IMR-90 (cell line): Measurements from ENCODE around the gene SMIM21. TPM values are rescaled to one million over a fixed set of nuclear protein-coding genes. Genes with fewer than 3 reads are reported as not detected.
A peak's percentile ranks its signal among the peaks of the same experiment; 100 is the strongest.

Experiments
- ATAC-seq: fragments of 200-7000 bp; cut with Tn5 transposase; 2 replicates; pipeline ENCODE4 v1.9.1; 2020; ENCODE audit warnings: low read depth, mild to moderate bottlenecking, moderate library complexity
- BruUV-seq: library from RNA; stranded (reverse); fragments of 400-500 nt; replicated peaks from 2 replicates; lab custom pipeline; 2021; lab: Mats Ljungman, UMichigan
- CTCF ChIA-PET: fragments of 300-600 bp; formaldehyde crosslinking; extraction: SDS; loops from one replicate; lab custom pipeline; 2021; ENCODE audit warnings: antibody characterized with exemption; lab: Yijun Ruan, JAX
- POLR2A ChIA-PET: fragments of 300-600 bp; sonication (Branson Sonifier 250); formaldehyde crosslinking; loops from one replicate; lab custom pipeline; 2022; ENCODE audit warnings: antibody characterized with exemption; ENCODE audit not compliant: unreplicated experiment; lab: Charles Lee
- DNase-seq: peaks from one replicate; pipeline ENCODE4 v3.0.0; 2013
- H2AFZ ChIP-seq: replicated peaks from 2 replicates; pipeline ENCODE3; 2013; ENCODE audit warnings: low read length, mild to moderate bottlenecking; ENCODE audit not compliant: poor library complexity
- H2AK5ac ChIP-seq: 2 replicates; pipeline ENCODE4 v1.6.1; 2013; ENCODE audit warnings: low read depth, low read length, inconsistent platforms
- H2AK9ac ChIP-seq: replicated peaks from 2 replicates; pipeline ENCODE3; 2013; ENCODE audit warnings: mild to moderate bottlenecking, low read depth, low read length, moderate library complexity; ENCODE audit not compliant: poor library complexity
- H2BK120ac ChIP-seq: 2 replicates; pipeline ENCODE4 v1.6.1; 2013; ENCODE audit warnings: low read depth, low read length, inconsistent platforms
- H2BK15ac ChIP-seq: 3 replicates; pipeline ENCODE4 v1.6.1; 2013; ENCODE audit warnings: low read depth, low read length, inconsistent platforms
- H2BK20ac ChIP-seq: 2 replicates; pipeline ENCODE4 v1.6.1; 2013; ENCODE audit warnings: low read depth, mild to moderate bottlenecking, inconsistent platforms, low read length, moderate library complexity
- H2BK5ac ChIP-seq: 2 replicates; pipeline ENCODE4 v1.6.1; 2013; ENCODE audit warnings: mild to moderate bottlenecking, low read depth, low read length, inconsistent platforms; ENCODE audit not compliant: poor library complexity, severe bottlenecking
- H3K14ac ChIP-seq: replicated peaks from 2 replicates; pipeline ENCODE4 v1.6.1; 2013; ENCODE audit warnings: low read depth, low read length, inconsistent platforms
- H3K18ac ChIP-seq: 2 replicates; pipeline ENCODE4 v1.6.1; 2013; ENCODE audit warnings: low read depth, low read length, control low read depth
- H3K23ac ChIP-seq: 2 replicates; pipeline ENCODE4 v1.6.1; 2013; ENCODE audit warnings: low read depth, low read length, inconsistent platforms
- H3K27ac ChIP-seq: 2 replicates; pipeline ENCODE4 v1.5.1; 2013; ENCODE audit warnings: mild to moderate bottlenecking, control low read depth, low read length; ENCODE audit not compliant: insufficient read depth
- H3K27me3 ChIP-seq: 2 replicates; pipeline ENCODE4 v1.6.1; 2013; ENCODE audit warnings: low read length; ENCODE audit not compliant: control insufficient read depth, insufficient read depth
- H3K36me3 ChIP-seq: 2 replicates; pipeline ENCODE4 v1.6.1; 2013; ENCODE audit warnings: low read length, mixed read lengths; ENCODE audit not compliant: control insufficient read depth, insufficient read depth
- H3K4ac ChIP-seq: 2 replicates; pipeline ENCODE4 v1.6.1; 2013; ENCODE audit warnings: low read depth, low read length, inconsistent platforms
- H3K4me1 ChIP-seq: 2 replicates; pipeline ENCODE4 v1.6.1; 2013; ENCODE audit warnings: low read length, mixed read lengths; ENCODE audit not compliant: control insufficient read depth, insufficient read depth
- H3K4me2 ChIP-seq: 2 replicates; pipeline ENCODE4 v1.6.1; 2013; ENCODE audit warnings: low read depth, mild to moderate bottlenecking, control low read depth, low read length, moderate library complexity
- H3K4me3 ChIP-seq: 2 replicates; pipeline ENCODE4 v1.5.1; 2013; ENCODE audit warnings: low read depth, mild to moderate bottlenecking, control low read depth, low read length, moderate library complexity; ENCODE audit not compliant: insufficient read depth
- H3K56ac ChIP-seq: 2 replicates; pipeline ENCODE4 v1.6.1; 2013; ENCODE audit warnings: low read length, inconsistent platforms; ENCODE audit not compliant: insufficient read depth; ENCODE audit errors: extremely low read depth
- H3K79me1 ChIP-seq, 2 experiments: 2 replicates each; pipeline ENCODE4 v1.6.1; 2013; ENCODE audit warnings: low read length in 2 of 2, inconsistent platforms in 1 of 2, low read depth in 1 of 2
- H3K9ac ChIP-seq: 2 replicates; pipeline ENCODE4 v1.6.1; 2013; ENCODE audit warnings: low read depth, low read length, control low read depth
- H3K9me1 ChIP-seq: 2 replicates; pipeline ENCODE4 v1.6.1; 2013; ENCODE audit warnings: low read length, inconsistent platforms; ENCODE audit not compliant: insufficient read depth
- H3K9me3 ChIP-seq: 2 replicates; pipeline ENCODE4 v1.6.1; 2013; ENCODE audit warnings: low read length; ENCODE audit not compliant: control insufficient read depth, insufficient read depth
- H4K20me1 ChIP-seq: 2 replicates; pipeline ENCODE4 v1.6.1; 2013; ENCODE audit warnings: low read length, inconsistent platforms; ENCODE audit not compliant: insufficient read depth
- H4K5ac ChIP-seq: 2 replicates; pipeline ENCODE4 v1.6.1; 2013; ENCODE audit warnings: mild to moderate bottlenecking, low read depth, low read length, control low read depth
- H4K8ac ChIP-seq, 2 experiments: 2 replicates each; pipeline ENCODE4 v1.6.1; 2013; ENCODE audit warnings: low read depth in 2 of 2, low read length in 2 of 2, control low read depth in 1 of 2, inconsistent platforms in 1 of 2
- H4K91ac ChIP-seq: 2 replicates; pipeline ENCODE4 v1.6.1; 2013; ENCODE audit warnings: low read depth, low read length, inconsistent platforms; ENCODE audit not compliant: insufficient read depth
- CEBPB ChIP-seq: IDR thresholded peaks from 2 replicates; pipeline ENCODE4 v1.6.1; 2012; ENCODE audit warnings: low read depth, low read length, improper control_type of control experiment
- SMC3 ChIP-seq: fragments of 150-350 bp; IDR thresholded peaks from 2 replicates; pipeline ENCODE4 v1.6.1; 2016; ENCODE audit warnings: low read depth, mild to moderate bottlenecking, antibody characterized with exemption, low read length, moderate library complexity
- WGBS, 2 experiments: methylation state at CpG; one replicate each; pipeline versions ENCODE4 v1.1.5 to v1.1.7; 2013; ENCODE audit warnings: missing lambda C conversion rate in 2 of 2; ENCODE audit not compliant: insufficient read length in 1 of 2; ENCODE audit errors: extremely low coverage in 2 of 2; 5-methylcytosine and 5-hydroxymethylcytosine counted together
- dilution Hi-C: fragments of 300-500 bp; cut with HindIII; formaldehyde crosslinking; loops from one replicate; pipeline ENCODE4 v1.14.3; 2018; ENCODE audit warnings: low sequenced_read_pairs; ENCODE audit not compliant: unreplicated experiment
- in situ Hi-C: fragments of 300-500 bp; cut with MboI; formaldehyde crosslinking; loops from 3 replicates; pipeline ENCODE4 v1.14.3; 2019; ENCODE audit warnings: low sequenced_read_pairs, inconsistent platforms, mixed read lengths
- intact Hi-C: fragments of 100-400 bp; cut with micrococcal nuclease; formaldehyde crosslinking; loops from 2 replicates; pipeline ENCODE4 v1.10.0; 2022
- polyA plus RNA-seq, 3 experiments: library from polyadenylated mRNA; depleted of rRNA; stranded (reverse); fragments of >200 nt; gene quantifications; 2 replicates each; pipeline ENCODE4 v1.2.3, GENCODE V29; 2012; ENCODE audit warnings: low replicate concordance in 1 of 3
- total RNA-seq: library from RNA; depleted of rRNA; stranded (reverse); fragments of >200 nt; gene quantifications from 2 replicates; pipeline ENCODE4 v1.2.3, GENCODE V29; 2012

The SMIM21 gene
- total and polyA plus RNA-seq, 2 of the 4 experiments (the other 2 are of a cell fraction) = not detected

DNA sequence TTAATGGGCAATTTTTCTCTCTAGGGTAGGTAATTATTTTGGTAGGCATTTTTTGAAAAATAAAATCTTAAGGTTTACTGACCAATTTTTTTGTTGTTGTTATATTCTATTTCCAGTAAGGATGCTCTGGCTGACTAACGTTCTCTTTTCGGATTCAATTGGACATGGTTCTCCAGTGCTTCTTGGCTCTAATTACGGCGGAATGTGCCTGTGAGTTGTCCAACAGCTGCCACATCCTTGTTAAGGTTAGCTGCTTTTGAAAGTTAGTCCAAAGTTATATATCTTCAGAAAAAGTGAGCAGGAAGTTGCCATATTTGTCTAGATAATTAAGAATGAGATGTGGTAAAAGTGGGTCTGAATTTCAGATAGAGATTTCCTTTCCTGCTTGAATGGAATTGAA is 45.8 kb upstream of the SMIM21 start:
- Histone ChIP-seq H3K56ac (no peak overlapping the region), H3K9ac (no peak overlapping the region), H2AK9ac (no peak overlapping the region), H3K4me2 (no peak overlapping the region), H4K91ac (no peak overlapping the region; the same call in 1 of the 2 replicates), H4K8ac (no peak overlapping the region), H4K20me1 (no peaks in the 10 kb centered on the region), H3K4me1 (peaks cover 7% of the 10 kb centered on the region), H3K27ac (no peak overlapping the region), H2AFZ (no peak overlapping the region), H2BK120ac (peak overlapping the region; percentile 65; the same call in 1 of the 2 replicates), H3K9me1 (peaks cover 3% of the 10 kb centered on the region; the same call in 1 of the 2 replicates), H3K4ac (no peak overlapping the region), H3K18ac (no peak overlapping the region), H3K9me3 (no peaks in the 10 kb centered on the region), H3K36me3 (no peaks in the 10 kb centered on the region), H2AK5ac (no peak overlapping the region), H2BK15ac (no peak overlapping the region), H2BK20ac (peak overlapping the region; percentile 74; the same call in 1 of the 2 replicates), H4K5ac (no peak overlapping the region), H3K27me3 (no peaks in the 10 kb centered on the region; the same call in 1 of the 2 replicates), H2BK5ac (no peak overlapping the region), H3K23ac (no peak overlapping the region), H3K4me3 (no peak overlapping the region), H3K79me1 (no peaks in the 10 kb centered on the region), H3K14ac (no peak overlapping the region)
- no TSS peak for BruUV-seq
- DNase-seq = no peak
- in situ Hi-C loops (no loop called here), intact Hi-C loops (loop anchor here (10.0 kb wide), 1 partner anchor 871 kb away; no protein-coding TSS in a partner anchor), dilution Hi-C loops (no loop called here)
- ATAC-seq = no peak
- POLR2A ChIA-PET = no interaction called here
- 80% methylated on average over 1 of the region's 4 CpGs; no CpG with 5 or more reads in 1 of the 2 experiments for WGBS, 2 experiments
- CTCF ChIA-PET = interaction anchor here (0.5 kb wide), 1 partner anchor 240 kb away, joined by 3 read pairs; no protein-coding TSS in a partner anchor
- TF ChIP-seq CEBPB (no peak), SMC3 (no peak)
